DOHH2 (cell line): Measurements from ENCODE around the gene HLA-DOA.

Experiments used
- EZH2phosphoT487 ChIP-seq: fragments of 200-600 bp; sonication (generic); IDR thresholded peaks from 2 replicates; pipeline ENCODE4 v1.6.1; 2017; ENCODE audit warnings: borderline replicate concordance, mild to moderate bottlenecking, antibody characterized with exemption, low read length, moderate library complexity, mixed read lengths
- TF ChIP-seq, protein P1 (sequence below): fragments of 200-600 bp; sonication (generic); IDR thresholded peaks from one replicate; pipeline ENCODE4 v1.5.1; 2014; ENCODE audit warnings: antibody characterized with exemption, mild to moderate bottlenecking, low read depth, low read length; ENCODE audit not compliant: poor library complexity, severe bottlenecking

DNA sequence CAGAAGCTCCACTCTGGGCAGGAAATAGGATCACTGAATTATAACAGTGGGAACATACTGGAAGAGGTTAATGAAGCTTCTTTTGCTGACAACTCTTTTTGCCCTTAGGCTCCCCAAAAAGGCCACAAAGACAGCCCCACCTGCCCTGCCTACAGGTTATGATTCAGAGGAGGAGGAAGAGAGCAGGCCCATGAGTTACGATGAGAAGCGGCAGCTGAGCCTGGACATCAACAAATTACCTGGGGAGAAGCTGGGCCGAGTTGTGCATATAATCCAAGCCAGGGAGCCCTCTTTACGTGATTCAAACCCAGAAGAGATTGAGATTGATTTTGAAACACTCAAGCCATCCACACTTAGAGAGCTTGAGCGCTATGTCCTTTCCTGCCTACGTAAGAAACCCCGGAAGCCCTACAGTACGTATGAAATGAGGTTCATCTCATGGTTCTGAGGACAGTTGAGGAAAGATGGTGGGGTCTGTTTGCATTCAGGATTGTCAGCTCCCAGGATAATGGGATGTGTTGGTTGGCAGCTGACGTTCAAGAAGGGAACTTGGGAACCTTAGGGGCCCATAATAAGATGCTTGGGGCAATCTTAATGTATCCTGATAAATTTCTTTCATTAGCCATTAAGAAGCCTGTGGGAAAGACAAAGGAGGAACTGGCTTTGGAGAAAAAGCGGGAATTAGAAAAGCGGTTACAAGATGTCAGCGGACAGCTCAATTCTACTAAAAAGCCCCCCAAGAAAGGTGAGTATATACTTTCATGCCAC, 29.5 kb downstream of the HLA-DOA start:
- TF ChIP-seq, protein P1, sequence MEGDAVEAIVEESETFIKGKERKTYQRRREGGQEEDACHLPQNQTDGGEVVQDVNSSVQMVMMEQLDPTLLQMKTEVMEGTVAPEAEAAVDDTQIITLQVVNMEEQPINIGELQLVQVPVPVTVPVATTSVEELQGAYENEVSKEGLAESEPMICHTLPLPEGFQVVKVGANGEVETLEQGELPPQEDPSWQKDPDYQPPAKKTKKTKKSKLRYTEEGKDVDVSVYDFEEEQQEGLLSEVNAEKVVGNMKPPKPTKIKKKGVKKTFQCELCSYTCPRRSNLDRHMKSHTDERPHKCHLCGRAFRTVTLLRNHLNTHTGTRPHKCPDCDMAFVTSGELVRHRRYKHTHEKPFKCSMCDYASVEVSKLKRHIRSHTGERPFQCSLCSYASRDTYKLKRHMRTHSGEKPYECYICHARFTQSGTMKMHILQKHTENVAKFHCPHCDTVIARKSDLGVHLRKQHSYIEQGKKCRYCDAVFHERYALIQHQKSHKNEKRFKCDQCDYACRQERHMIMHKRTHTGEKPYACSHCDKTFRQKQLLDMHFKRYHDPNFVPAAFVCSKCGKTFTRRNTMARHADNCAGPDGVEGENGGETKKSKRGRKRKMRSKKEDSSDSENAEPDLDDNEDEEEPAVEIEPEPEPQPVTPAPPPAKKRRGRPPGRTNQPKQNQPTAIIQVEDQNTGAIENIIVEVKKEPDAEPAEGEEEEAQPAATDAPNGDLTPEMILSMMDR = no peak
- TF ChIP-seq EZH2phosphoT487 = no peak
